Measurements from ENCODE around the gene HIBCH.

- TF ChIP-seq, protein P1, sequence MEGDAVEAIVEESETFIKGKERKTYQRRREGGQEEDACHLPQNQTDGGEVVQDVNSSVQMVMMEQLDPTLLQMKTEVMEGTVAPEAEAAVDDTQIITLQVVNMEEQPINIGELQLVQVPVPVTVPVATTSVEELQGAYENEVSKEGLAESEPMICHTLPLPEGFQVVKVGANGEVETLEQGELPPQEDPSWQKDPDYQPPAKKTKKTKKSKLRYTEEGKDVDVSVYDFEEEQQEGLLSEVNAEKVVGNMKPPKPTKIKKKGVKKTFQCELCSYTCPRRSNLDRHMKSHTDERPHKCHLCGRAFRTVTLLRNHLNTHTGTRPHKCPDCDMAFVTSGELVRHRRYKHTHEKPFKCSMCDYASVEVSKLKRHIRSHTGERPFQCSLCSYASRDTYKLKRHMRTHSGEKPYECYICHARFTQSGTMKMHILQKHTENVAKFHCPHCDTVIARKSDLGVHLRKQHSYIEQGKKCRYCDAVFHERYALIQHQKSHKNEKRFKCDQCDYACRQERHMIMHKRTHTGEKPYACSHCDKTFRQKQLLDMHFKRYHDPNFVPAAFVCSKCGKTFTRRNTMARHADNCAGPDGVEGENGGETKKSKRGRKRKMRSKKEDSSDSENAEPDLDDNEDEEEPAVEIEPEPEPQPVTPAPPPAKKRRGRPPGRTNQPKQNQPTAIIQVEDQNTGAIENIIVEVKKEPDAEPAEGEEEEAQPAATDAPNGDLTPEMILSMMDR (conservative IDR thresholded peaks at IDR 0.05) = no peak
- no peak for TF ChIP-seq ZFX (IDR thresholded peaks at IDR 0.05)
Measured at GRCh38 chr2:190352668-190353536, 33.3 kb upstream of the HIBCH start.
